Measurements from ENCODE around the gene IL1RL1. TPM values are rescaled to one million over a fixed set of nuclear protein-coding genes. Genes with fewer than 3 reads are reported as not detected.

The IL1RL1 gene
- total and polyA plus RNA-seq, 2 donors (not counting 1 experiment from before 2014, with no cell fraction given): 0.02 to 0.50 TPM

- Histone ChIP-seq H3K4me3 (replicated peaks in 1 of 4; ENCODE audit: control extremely low read depth in 1 of 4, insufficient read depth in 1 of 4, low read depth in 3 of 4, low read length in 4 of 4) (no peak overlapping the region), H3K36me3 (ENCODE audit: control insufficient read depth, insufficient read depth, low read length) (no peaks in the 10 kb centered on the region), H3K4me2 (ENCODE audit: extremely low read depth, insufficient read depth, low read length) (no peak overlapping the region), H3K9me3 (ENCODE audit: control insufficient read depth, insufficient read depth, low read depth, low read length) (no peaks in the 10 kb centered on the region), H2AFZ (ENCODE audit: low read length) (no peak overlapping the region), H3K4me1 (ENCODE audit: control insufficient read depth, extremely low read depth, insufficient read depth, low read length) (no peaks in the 10 kb centered on the region), H3K27ac (ENCODE audit: insufficient read depth, low read length) (no peak overlapping the region), H3K9ac (ENCODE audit: insufficient read depth, low read length) (no peak overlapping the region), H3K27me3 (ENCODE audit: control insufficient read depth, insufficient read depth, low read length) (peaks cover 17% of the 10 kb centered on the region), H3K79me2 (ENCODE audit: control insufficient read depth, insufficient read depth, low read length) (no peaks in the 10 kb centered on the region), H4K20me1 (ENCODE audit: control insufficient read depth, extremely low read depth, insufficient read depth, low read length) (no peaks in the 10 kb centered on the region)
- no peak for TF ChIP-seq CTCF (conservative IDR thresholded peaks at IDR 0.05 in 1 of 2, IDR thresholded peaks at IDR 0.05 in 1 of 2; ENCODE audit: low read depth in 1 of 2, low read length in 2 of 2)
- no peak for TF ChIP-seq EZH2 (IDR thresholded peaks at IDR 0.05; ENCODE audit: low read length, missing control alignments)
- DNase-seq (ENCODE audit: low read depth in 2 of 2): no peak
These were observed 45.2 kb upstream of the IL1RL1 start for GRCh38 chr2:102266204-102266603.

GRCh38 chr2:102267774-102268173 is 43.6 kb upstream of the IL1RL1 start:
- Histone ChIP-seq H3K9me3 (ENCODE audit: control insufficient read depth, insufficient read depth, low read depth, low read length) (no peaks in the 10 kb centered on the region), H4K20me1 (ENCODE audit: control insufficient read depth, extremely low read depth, insufficient read depth, low read length) (no peaks in the 10 kb centered on the region), H2AFZ (ENCODE audit: low read length) (no peak overlapping the region), H3K27me3 (ENCODE audit: control insufficient read depth, insufficient read depth, low read length) (peaks cover 15% of the 10 kb centered on the region), H3K9ac (ENCODE audit: insufficient read depth, low read length) (no peak overlapping the region), H3K4me3 (replicated peaks in 1 of 4; ENCODE audit: control extremely low read depth in 1 of 4, insufficient read depth in 1 of 4, low read depth in 3 of 4, low read length in 4 of 4) (no peak overlapping the region), H3K4me1 (ENCODE audit: control insufficient read depth, extremely low read depth, insufficient read depth, low read length) (no peaks in the 10 kb centered on the region), H3K4me2 (ENCODE audit: extremely low read depth, insufficient read depth, low read length) (no peak overlapping the region), H3K27ac (ENCODE audit: insufficient read depth, low read length) (no peak overlapping the region), H3K36me3 (ENCODE audit: control insufficient read depth, insufficient read depth, low read length) (no peaks in the 10 kb centered on the region), H3K79me2 (ENCODE audit: control insufficient read depth, insufficient read depth, low read length) (no peaks in the 10 kb centered on the region)
- DNase-seq (ENCODE audit: low read depth in 2 of 2): no peak
- TF ChIP-seq EZH2 (IDR thresholded peaks at IDR 0.05; ENCODE audit: low read length, missing control alignments): no peak

- DNase-seq (ENCODE audit: low read depth in 2 of 2): peak; percentile 89 to 90
- Histone ChIP-seq H3K27ac (ENCODE audit: insufficient read depth, low read length) (no peak overlapping the region), H3K27me3 (ENCODE audit: control insufficient read depth, insufficient read depth, low read length) (peaks cover 11% of the 10 kb centered on the region), H4K20me1 (ENCODE audit: control insufficient read depth, extremely low read depth, insufficient read depth, low read length) (no peaks in the 10 kb centered on the region), H3K4me1 (ENCODE audit: control insufficient read depth, extremely low read depth, insufficient read depth, low read length) (no peaks in the 10 kb centered on the region), H3K4me3 (replicated peaks in 1 of 4; ENCODE audit: control extremely low read depth in 1 of 4, insufficient read depth in 1 of 4, low read depth in 3 of 4, low read length in 4 of 4) (no peak overlapping the region), H3K9me3 (ENCODE audit: control insufficient read depth, insufficient read depth, low read depth, low read length) (no peaks in the 10 kb centered on the region), H3K79me2 (ENCODE audit: control insufficient read depth, insufficient read depth, low read length) (no peaks in the 10 kb centered on the region), H2AFZ (ENCODE audit: low read length) (no peak overlapping the region), H3K4me2 (ENCODE audit: extremely low read depth, insufficient read depth, low read length) (no peak overlapping the region), H3K9ac (ENCODE audit: insufficient read depth, low read length) (no peak overlapping the region), H3K36me3 (ENCODE audit: control insufficient read depth, insufficient read depth, low read length) (no peaks in the 10 kb centered on the region)
- TF ChIP-seq CTCF (conservative IDR thresholded peaks at IDR 0.05 in 1 of 2, IDR thresholded peaks at IDR 0.05 in 1 of 2; ENCODE audit: low read depth in 1 of 2, low read length in 2 of 2): no peak
- TF ChIP-seq EZH2 (IDR thresholded peaks at IDR 0.05; ENCODE audit: low read length, missing control alignments): no peak
These were observed 42.7 kb upstream of the IL1RL1 start for GRCh38 chr2:102268510-102269199.

All from fibroblast of lung (primary cell).